ENCODE measurements around the gene PRR9. TPM values are rescaled to one million over a fixed set of nuclear protein-coding genes. Genes with fewer than 3 reads are reported as not detected.
"Not testable (repeated sequence)": the region's sequence is repeated elsewhere in the genome, so short reads cannot be mapped to it uniquely, and the experiment has no call there.

Gene PRR9
- total RNA-seq, 2 experiments from 2014 or later: not detected

GRCh38 chr1:153212201-153212600 lies 5.2 kb upstream of the PRR9 start:
- Mint-ChIP-seq H3K36me3 (ENCODE audit: low read depth) (no peaks in the 10 kb centered on the region), H3K9me3 (no peaks in the 10 kb centered on the region), H3K27me3 (peaks cover 13% of the 10 kb centered on the region), H3K27ac (no peak overlapping the region), H3K4me1 (peaks cover 5% of the 10 kb centered on the region), H3K4me3 (no peak overlapping the region)
- CTCF ChIA-PET: interaction anchor here (0.6 to 0.8 kb wide), 4 partner anchors 14 to 1646 kb away, joined by 3 read pairs; no protein-coding TSS in a partner anchor
- DNase-seq: no peak
- POLR2A ChIA-PET: no interaction called here

GRCh38 chr1:153213519-153213918 lies 3.9 kb upstream of the PRR9 start:
- no peaks in the 10 kb centered on the region for H3K9me3 Mint-ChIP-seq
- H3K4me1 Mint-ChIP-seq: peaks cover 6% of the 10 kb centered on the region
- H3K27ac Mint-ChIP-seq: no peak overlapping the region
- ChIA-PET POLR2A (no interaction called here), CTCF (no interaction called here)
- H3K36me3 Mint-ChIP-seq (ENCODE audit: low read depth): no peaks in the 10 kb centered on the region
- peaks cover 17% of the 10 kb centered on the region for H3K27me3 Mint-ChIP-seq
- no peak overlapping the region for H3K4me3 Mint-ChIP-seq
- DNase-seq: no peak

- DNase-seq: no peak
- no peak overlapping the region for H3K4me3 Mint-ChIP-seq
- ChIA-PET POLR2A (no interaction called here), CTCF (no interaction called here)
- no peaks in the 10 kb centered on the region for H3K9me3 Mint-ChIP-seq
- H3K27ac Mint-ChIP-seq: no peak overlapping the region
- H3K27me3 Mint-ChIP-seq: peaks cover 10% of the 10 kb centered on the region
- H3K36me3 Mint-ChIP-seq (ENCODE audit: low read depth): no peaks in the 10 kb centered on the region
- H3K4me1 Mint-ChIP-seq: peaks cover 6% of the 10 kb centered on the region
Measured at GRCh38 chr1:153217744-153218416, 496 bp downstream of the PRR9 start.

- H3K9me3 Mint-ChIP-seq: no peaks in the 10 kb centered on the region
- no peak overlapping the region for H3K4me3 Mint-ChIP-seq
- ChIA-PET POLR2A (no interaction called here), CTCF (interaction anchor here (0.8 kb wide), 1 partner anchor 9 kb away, joined by 4 read pairs; no protein-coding TSS in a partner anchor)
- H3K27me3 Mint-ChIP-seq: peaks cover 8% of the 10 kb centered on the region
- H3K36me3 Mint-ChIP-seq (ENCODE audit: low read depth): no peaks in the 10 kb centered on the region
- H3K27ac Mint-ChIP-seq: no peak overlapping the region
- H3K4me1 Mint-ChIP-seq: peaks cover 6% of the 10 kb centered on the region
- DNase-seq: no peak
Measured at GRCh38 chr1:153220606-153221303, 3.4 kb downstream of the PRR9 start.

- H3K27ac Mint-ChIP-seq; H3K27me3 Mint-ChIP-seq; H3K4me1 Mint-ChIP-seq; H3K36me3 Mint-ChIP-seq (ENCODE audit: low read depth); POLR2A ChIA-PET; H3K4me3 Mint-ChIP-seq; H3K9me3 Mint-ChIP-seq: not testable (repeated sequence)
- DNase-seq: peak; percentile 56
- CTCF ChIA-PET: interaction anchor here (1.2 kb wide), 1 partner anchor 13 kb away, joined by 3 read pairs; no protein-coding TSS in a partner anchor
Measured at GRCh38 chr1:153223040-153223891, 5.9 kb downstream of the PRR9 start.

GRCh38 chr1:153227810-153228209 lies 10.4 kb downstream of the PRR9 start:
- DNase-seq: no peak
- Mint-ChIP-seq H3K27ac (no peak overlapping the region), H3K36me3 (ENCODE audit: low read depth) (no peaks in the 10 kb centered on the region), H3K27me3 (peaks cover 9% of the 10 kb centered on the region), H3K4me1 (no peaks in the 10 kb centered on the region), H3K4me3 (no peak overlapping the region), H3K9me3 (no peaks in the 10 kb centered on the region)
- CTCF ChIA-PET: no interaction called here
- POLR2A ChIA-PET: no interaction called here

GRCh38 chr1:153228491-153228890 lies 11.1 kb downstream of the PRR9 start:
- no peak for DNase-seq
- peaks cover 9% of the 10 kb centered on the region for H3K27me3 Mint-ChIP-seq
- CTCF ChIA-PET: interaction anchor here (0.9 kb wide), 1 partner anchor 9 kb away, joined by 3 read pairs; no protein-coding TSS in a partner anchor

GRCh38 chr1:153229076-153229829 lies 11.9 kb downstream of the PRR9 start:
- POLR2A ChIA-PET; H3K4me3 Mint-ChIP-seq; H3K27ac Mint-ChIP-seq; H3K36me3 Mint-ChIP-seq (ENCODE audit: low read depth); H3K9me3 Mint-ChIP-seq; H3K4me1 Mint-ChIP-seq; H3K27me3 Mint-ChIP-seq: not testable (repeated sequence)
- CTCF ChIA-PET: interaction anchor here (0.9 to 1.3 kb wide), 2 partner anchors 9 kb away, joined by 3 to 4 read pairs; no protein-coding TSS in a partner anchor
- peak; percentile 14 for DNase-seq

More at GRCh38 chr1:153228491-153228890, 11.1 kb downstream of the PRR9 start:
- POLR2A ChIA-PET: no interaction called here
- Mint-ChIP-seq H3K27ac (no peak overlapping the region), H3K36me3 (ENCODE audit: low read depth) (no peaks in the 10 kb centered on the region), H3K9me3 (no peaks in the 10 kb centered on the region), H3K4me1 (no peaks in the 10 kb centered on the region), H3K4me3 (no peak overlapping the region)

GRCh38 chr1:153231363-153231762 lies 14.0 kb downstream of the PRR9 start:
- DNase-seq: no peak
- H3K27me3 Mint-ChIP-seq: peaks cover 11% of the 10 kb centered on the region
- H3K9me3 Mint-ChIP-seq: no peaks in the 10 kb centered on the region
- CTCF ChIA-PET: no interaction called here
- H3K27ac Mint-ChIP-seq: no peak overlapping the region
- POLR2A ChIA-PET: no interaction called here
- H3K4me3 Mint-ChIP-seq: no peak overlapping the region
- no peaks in the 10 kb centered on the region for H3K36me3 Mint-ChIP-seq (ENCODE audit: low read depth)
- no peaks in the 10 kb centered on the region for H3K4me1 Mint-ChIP-seq

GRCh38 chr1:153231785-153232184 lies 14.4 kb downstream of the PRR9 start:
- POLR2A ChIA-PET: no interaction called here
- no peak for DNase-seq
- H3K36me3 Mint-ChIP-seq (ENCODE audit: low read depth): no peaks in the 10 kb centered on the region
- CTCF ChIA-PET: no interaction called here
- no peaks in the 10 kb centered on the region for H3K9me3 Mint-ChIP-seq
- H3K4me3 Mint-ChIP-seq: no peak overlapping the region
- H3K27me3 Mint-ChIP-seq: peaks cover 11% of the 10 kb centered on the region
- H3K27ac Mint-ChIP-seq: no peak overlapping the region
- no peaks in the 10 kb centered on the region for H3K4me1 Mint-ChIP-seq

- no peaks in the 10 kb centered on the region for H3K4me1 Mint-ChIP-seq
- DNase-seq: no peak
- CTCF ChIA-PET: no interaction called here
- peaks cover 11% of the 10 kb centered on the region for H3K27me3 Mint-ChIP-seq
- H3K36me3 Mint-ChIP-seq (ENCODE audit: low read depth): no peaks in the 10 kb centered on the region
- no peak overlapping the region for H3K4me3 Mint-ChIP-seq
- H3K27ac Mint-ChIP-seq: no peak overlapping the region
- H3K9me3 Mint-ChIP-seq: no peaks in the 10 kb centered on the region
- POLR2A ChIA-PET: no interaction called here
Measured at GRCh38 chr1:153232553-153232952, 15.2 kb downstream of the PRR9 start.

GRCh38 chr1:153233448-153233847 lies 16.1 kb downstream of the PRR9 start:
- ChIA-PET CTCF (no interaction called here), POLR2A (no interaction called here)
- no peaks in the 10 kb centered on the region for H3K4me1 Mint-ChIP-seq
- no peak for DNase-seq
- H3K27me3 Mint-ChIP-seq: peaks cover 11% of the 10 kb centered on the region
- H3K4me3 Mint-ChIP-seq: no peak overlapping the region
- no peaks in the 10 kb centered on the region for H3K9me3 Mint-ChIP-seq
- no peak overlapping the region for H3K27ac Mint-ChIP-seq
- H3K36me3 Mint-ChIP-seq (ENCODE audit: low read depth): no peaks in the 10 kb centered on the region

Measured in activated CD4-positive, alpha-beta T cell treated with anti-CD3 and anti-CD28 coated beads, Interleukin-2, amount 10 ng/mL, durations not matched to agents 7 days and 5 days (primary cell).